NCI-H1417 treated with DMSO at 0.1 percent for 48 hours (cell line): ENCODE data around the gene HOXA6.

Experiments used
- DNase-seq: peaks from one replicate; lab custom pipeline; 2025; lab: John Stamatoyannopoulos, UW

HOXA6 gene

GRCh38 chr7:27184337-27185012 is 36.9 kb upstream of the HOXA6 start:
- DNase-seq: peak; percentile 43

DNA sequence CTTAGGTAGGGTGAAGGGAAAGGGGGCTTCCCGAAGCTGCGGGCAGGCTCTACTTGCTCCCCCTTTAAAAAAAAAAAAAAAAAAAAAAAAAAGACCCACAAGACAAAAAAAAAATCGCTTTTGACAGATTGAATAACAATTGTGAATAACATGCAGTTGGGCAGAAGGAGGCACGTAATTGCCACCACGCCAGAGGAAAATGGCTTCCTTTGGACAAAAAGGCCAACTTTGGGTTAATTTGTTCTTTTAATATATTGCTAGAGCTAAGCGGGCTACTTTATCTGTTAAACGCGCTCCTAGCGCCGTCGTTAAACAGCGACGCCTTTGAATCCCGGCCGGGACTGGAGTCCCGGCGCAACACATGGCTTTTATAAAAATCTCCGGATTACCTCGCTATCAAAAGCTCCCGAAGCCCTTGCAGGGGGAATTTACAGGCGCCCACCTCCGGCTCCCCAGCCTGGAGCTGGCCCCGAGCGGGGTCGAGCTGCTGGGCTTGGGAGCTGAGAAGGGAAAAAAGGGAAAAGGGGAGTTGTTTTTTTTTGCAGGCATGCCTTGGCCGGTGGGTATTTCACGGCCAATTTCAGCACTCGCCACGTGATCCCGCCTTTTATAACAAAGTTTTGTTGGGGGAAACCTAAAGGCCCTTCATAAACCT is 36.2 kb upstream of the HOXA6 start:
- DNase-seq: no peak

GRCh38 chr7:27182861-27183681 is 35.5 kb upstream of the HOXA6 start:
- DNase-seq: no peak

DNA sequence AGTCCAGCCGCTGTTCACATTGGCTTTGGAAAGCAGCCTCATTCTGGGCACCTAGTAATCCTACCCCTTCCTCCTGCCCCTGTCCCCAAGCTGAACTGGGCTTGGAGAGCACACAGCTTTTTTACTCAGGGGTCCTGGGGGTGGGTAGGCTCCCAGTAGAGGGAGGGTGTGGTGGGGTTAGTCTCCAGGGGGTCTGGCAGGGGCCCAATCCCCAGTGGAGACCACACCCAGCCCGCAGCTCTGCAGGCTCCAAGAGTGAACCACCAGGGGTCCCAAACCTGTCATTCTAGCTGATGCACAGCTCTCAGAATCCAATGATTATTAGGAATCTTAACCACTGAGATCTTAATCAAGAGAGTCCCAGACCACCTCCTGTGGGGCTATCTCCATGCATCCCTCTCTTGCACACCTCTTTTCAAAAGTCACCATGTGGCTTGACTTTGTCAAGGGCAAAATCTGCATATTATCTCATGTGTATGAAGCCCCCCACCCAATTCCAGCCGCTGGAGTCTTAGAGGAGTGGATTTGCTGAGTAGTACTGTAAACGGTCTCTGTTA is 34.8 kb upstream of the HOXA6 start:
- no peak for DNase-seq

- DNase-seq: no peak
Measured at GRCh38 chr7:27181795-27182275, 34.3 kb upstream of the HOXA6 start.

GRCh38 chr7:27180431-27181420 is 33.2 kb upstream of the HOXA6 start:
- no peak for DNase-seq

DNA sequence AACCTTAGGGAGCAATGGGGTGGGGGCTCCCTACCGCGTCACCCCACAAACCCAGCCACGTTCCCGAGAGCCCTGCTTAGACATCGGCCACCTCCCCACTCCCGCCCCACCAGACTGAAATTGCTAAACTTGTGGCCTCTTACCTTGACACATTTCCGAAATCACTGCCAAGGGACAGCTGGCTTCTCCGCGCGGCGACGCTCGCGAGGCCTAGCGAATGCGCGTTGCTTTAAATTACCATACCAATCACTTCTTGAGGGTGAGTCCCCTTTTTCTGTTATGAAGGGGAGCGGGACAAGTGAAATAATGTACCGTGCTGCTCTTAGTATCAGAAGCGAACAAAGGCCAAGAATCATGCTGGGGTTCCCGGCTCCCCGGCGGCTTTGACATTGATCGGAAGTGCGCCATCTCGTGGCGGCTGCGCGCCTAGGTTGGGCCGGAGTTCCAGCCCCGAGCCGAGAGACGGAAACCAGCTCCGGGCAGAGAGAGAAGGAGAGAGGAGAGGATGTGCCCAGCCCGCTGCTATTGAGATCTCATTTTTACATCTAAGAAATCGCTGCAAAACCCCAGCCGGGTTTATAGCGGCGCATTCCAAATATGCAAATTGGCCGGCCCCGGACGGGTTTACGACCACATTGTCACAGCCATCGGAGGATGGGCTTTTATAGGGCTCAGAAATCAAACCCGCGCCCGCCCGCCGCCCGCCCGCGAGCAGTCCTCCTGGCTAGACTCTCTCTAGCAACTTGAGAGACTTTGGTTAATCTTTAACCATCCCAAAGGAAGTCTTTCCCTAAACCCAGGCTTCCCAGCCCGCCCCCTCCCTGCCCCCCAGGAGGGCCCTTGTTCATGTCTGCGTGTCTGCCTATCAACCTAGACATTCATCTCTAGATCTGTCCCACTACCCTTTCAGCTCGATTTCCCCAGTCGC is 32.2 kb upstream of the HOXA6 start:
- DNase-seq: no peak

GRCh38 chr7:27179030-27179429 is 31.5 kb upstream of the HOXA6 start:
- no peak for DNase-seq

GRCh38 chr7:27178366-27178765 is 30.8 kb upstream of the HOXA6 start:
- no peak for DNase-seq

DNA sequence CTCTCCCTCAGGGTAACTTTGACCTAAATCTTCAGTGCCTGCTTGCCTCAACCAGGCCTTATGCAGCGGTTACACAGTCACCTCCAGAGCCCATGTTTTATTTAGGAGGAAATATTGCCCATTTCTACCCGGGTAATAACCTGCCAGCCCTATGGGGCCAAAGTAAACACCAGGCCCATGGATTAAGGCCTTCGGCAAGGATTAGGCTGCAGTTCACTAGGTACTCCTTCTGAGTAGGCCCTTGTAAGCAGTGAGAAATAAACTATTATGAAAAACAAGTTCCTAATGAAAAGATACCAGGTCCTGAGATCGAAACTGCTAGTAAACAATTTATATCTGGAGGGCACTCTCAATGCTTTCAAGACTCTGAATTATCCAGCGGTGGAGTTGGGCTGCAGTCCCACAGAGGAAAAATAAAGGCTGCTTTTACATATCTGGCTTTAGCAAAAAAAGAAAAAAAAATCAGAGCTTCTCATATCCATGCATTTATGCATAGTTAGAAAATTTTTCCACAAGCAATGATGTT is 30.3 kb upstream of the HOXA6 start:
- DNase-seq: no peak

- no peak for DNase-seq
Measured at GRCh38 chr7:27176962-27177794, 29.6 kb upstream of the HOXA6 start.

- no peak for DNase-seq
Measured at GRCh38 chr7:27176524-27176845, 28.9 kb upstream of the HOXA6 start.

GRCh38 chr7:27175626-27176523 is 28.3 kb upstream of the HOXA6 start:
- no peak for DNase-seq

DNA sequence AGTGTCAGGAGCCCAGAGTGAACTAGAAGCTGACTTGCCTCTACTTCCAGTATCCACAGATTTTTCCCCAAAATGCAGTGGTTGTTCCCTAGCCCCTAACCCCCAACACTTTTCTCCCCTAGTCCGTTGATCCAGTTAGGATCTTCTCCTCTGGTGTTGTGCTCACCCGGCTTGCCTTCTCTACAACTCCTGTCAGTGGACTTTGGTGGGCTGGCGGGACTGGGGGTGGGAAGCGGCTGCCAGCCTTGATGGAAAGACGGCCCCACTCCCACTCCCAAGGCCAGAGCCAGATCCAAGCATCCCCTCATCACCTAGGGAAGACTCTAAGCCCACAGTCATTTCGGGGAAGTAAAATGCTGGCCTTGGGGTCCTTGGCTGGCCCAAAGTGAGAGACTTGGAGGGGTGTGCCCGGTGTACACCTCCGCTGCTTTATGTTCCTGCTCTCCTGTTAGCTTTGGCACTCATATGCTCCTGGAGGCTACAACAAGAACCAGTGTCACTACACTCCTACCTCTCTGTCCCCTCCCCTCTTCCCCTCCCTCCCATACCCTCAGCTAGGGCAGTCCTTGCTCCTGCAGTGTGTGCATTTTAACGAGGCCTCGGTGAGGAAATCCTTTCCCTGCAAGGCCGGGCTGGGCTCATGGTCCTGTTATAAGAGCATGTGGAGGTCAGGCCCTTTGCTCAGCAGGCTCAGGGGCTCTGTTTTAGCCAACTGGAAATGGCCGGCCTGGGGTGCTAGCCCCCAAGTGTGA is 27.5 kb upstream of the HOXA6 start:
- DNase-seq: no peak

DNA sequence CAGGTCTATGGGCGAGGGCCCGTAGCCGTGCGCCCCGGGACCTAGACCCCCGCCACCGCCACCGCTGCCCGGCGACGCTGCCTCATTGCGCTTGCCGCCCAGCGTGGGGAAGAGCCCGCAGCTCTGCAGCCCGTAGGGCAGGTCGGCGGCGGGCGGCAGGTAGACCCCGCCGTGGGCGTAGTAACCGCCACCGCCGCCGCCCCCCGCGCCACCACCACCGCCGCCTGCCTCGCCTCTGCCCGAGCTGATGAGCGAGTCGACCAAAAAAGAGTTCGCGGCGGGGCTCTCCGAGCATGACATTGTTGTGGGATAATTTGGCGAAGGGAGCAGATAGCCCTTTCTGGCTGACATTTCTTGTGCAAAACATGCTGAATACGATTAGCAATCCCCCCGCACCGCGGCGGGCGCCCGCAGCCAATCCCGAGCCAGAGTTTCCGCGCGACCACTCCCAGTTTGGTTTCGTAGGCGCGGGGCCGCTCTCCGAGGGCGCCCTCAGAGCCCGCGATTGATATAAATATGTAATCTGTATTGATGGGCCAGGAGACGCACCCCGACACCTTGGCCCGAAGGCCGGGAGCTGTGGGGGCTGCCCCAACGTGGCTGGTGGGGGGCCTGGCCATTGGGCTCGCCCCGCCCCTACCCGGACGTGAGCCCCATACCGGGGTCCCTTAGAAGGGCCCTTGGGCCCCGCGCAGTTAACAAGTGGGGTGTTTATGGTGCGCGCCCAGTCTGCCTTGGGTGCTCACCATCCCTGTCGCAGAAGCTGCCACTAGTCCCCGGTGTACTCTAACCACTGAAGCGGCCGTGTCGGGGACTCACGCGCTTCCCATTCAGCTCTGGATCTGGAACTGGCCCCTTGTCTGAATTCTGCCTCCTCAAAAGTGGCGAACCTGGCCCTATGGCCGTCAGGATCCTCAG is 26.6 kb upstream of the HOXA6 start, which contains the start of gene HOXA10:
Gene HOXA10 (minus strand): TSS at position 365 of the 918 bp plus-strand sequence. CDS start 14 bp downstream, at position 351.
- no peak for DNase-seq

DNA sequence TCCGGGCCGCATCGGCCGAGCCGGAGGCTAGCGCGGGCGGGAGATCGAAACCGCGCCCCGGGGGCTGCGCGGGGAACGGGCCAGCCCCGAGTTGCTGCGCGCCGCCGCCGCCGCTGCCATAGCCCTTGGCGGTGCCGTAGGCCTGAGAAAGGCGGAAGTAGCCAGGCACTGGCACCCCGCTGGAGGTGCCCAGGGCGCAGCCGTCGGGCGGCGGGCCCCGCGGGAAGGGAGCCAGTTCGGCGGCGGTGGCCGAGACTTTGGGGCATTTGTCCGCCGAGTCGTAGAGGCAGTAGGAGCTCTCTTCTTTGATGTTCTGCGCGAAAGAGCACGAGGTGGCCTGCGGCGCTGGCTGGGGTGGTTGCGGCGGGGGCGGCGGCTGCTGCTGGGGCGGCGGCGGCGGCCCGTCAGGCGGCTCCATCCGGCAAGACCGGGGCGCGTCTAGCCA is 26.0 kb upstream of the HOXA6 start:
- no peak for DNase-seq
